Neural progenitor cell (in vitro differentiated cells): ENCODE data around the gene SRCIN1.

Experiments used
- EZH2 ChIP-seq: fragments of 200-600 bp; sonication (generic); IDR thresholded peaks from 2 replicates; pipeline ENCODE4 v1.6.1; 2017; ENCODE audit warnings: antibody characterized with exemption, mild to moderate bottlenecking, moderate library complexity
- EZH2phosphoT487 ChIP-seq: fragments of 200-600 bp; sonication (generic); IDR thresholded peaks from 2 replicates; pipeline ENCODE4 v1.6.1; 2017; ENCODE audit warnings: antibody characterized with exemption
- TF ChIP-seq, protein P1 (sequence below): fragments of 200-600 bp; sonication (generic); IDR thresholded peaks from 2 replicates; pipeline ENCODE4 v1.5.1; 2017; ENCODE audit warnings: antibody characterized with exemption, mild to moderate bottlenecking

DNA sequence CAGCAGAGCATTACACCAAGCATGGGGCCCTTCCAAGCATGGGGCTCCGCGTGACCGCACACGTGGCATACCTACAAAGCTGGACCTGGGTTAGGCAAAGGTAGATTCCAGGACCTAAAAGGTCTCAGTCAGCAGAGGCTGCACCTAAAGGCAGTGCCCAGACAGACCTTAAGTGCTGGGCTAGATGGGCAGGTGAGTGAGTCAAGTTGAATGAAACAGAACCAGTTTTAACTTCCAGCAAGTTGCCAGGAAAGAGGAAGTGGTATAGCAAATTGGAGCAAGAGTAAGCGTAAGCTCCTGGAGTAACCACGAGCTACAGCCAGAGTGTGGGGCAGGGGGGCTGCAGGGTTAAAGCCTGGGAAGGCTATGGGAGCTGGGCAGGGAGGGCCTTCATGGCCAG, 49.5 kb downstream of the SRCIN1 start:
- TF ChIP-seq, protein P1, sequence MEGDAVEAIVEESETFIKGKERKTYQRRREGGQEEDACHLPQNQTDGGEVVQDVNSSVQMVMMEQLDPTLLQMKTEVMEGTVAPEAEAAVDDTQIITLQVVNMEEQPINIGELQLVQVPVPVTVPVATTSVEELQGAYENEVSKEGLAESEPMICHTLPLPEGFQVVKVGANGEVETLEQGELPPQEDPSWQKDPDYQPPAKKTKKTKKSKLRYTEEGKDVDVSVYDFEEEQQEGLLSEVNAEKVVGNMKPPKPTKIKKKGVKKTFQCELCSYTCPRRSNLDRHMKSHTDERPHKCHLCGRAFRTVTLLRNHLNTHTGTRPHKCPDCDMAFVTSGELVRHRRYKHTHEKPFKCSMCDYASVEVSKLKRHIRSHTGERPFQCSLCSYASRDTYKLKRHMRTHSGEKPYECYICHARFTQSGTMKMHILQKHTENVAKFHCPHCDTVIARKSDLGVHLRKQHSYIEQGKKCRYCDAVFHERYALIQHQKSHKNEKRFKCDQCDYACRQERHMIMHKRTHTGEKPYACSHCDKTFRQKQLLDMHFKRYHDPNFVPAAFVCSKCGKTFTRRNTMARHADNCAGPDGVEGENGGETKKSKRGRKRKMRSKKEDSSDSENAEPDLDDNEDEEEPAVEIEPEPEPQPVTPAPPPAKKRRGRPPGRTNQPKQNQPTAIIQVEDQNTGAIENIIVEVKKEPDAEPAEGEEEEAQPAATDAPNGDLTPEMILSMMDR, result no peak
- TF ChIP-seq EZH2phosphoT487 (no peak), EZH2 (no peak)
